ENCODE data around the gene PLEKHA6. TPM values are rescaled to one million over a fixed set of nuclear protein-coding genes. Genes with fewer than 3 reads are reported as not detected.

Gene PLEKHA6
- total RNA-seq, 1 experiment from 2014 or later = 2.1 TPM

GRCh38 chr1:204216236-204216635 lies 143.5 kb downstream of the PLEKHA6 start:
- no peaks in the 10 kb centered on the region for H3K79me2 ChIP-seq (ENCODE audit: insufficient read depth, low read length)
- H3K27me3 ChIP-seq (ENCODE audit: insufficient read depth, low read length) = no peaks in the 10 kb centered on the region
- H3K4me3 Mint-ChIP-seq = no peak overlapping the region
- no peak overlapping the region for H3K9ac ChIP-seq (ENCODE audit: extremely low read depth, insufficient read length, low read length)
- H3K36me3 Mint-ChIP-seq (ENCODE audit: insufficient read depth in 1 of 3, low read depth in 3 of 3) = no peaks in the 10 kb centered on the region; a peak in 1 of 7 replicates
- no peak for DNase-seq
- H2BK120ac ChIP-seq (ENCODE audit: low read depth, low read length, poor library complexity, severe bottlenecking) = no peak overlapping the region
- WGBS (ENCODE audit: extremely low coverage, insufficient read length, low lambda C conversion rate) = no CpG with 5 or more reads among the region's 4 CpGs
- peaks cover 11% of the 10 kb centered on the region for H3K23me2 ChIP-seq (ENCODE audit: insufficient read length, low read depth, low read length, poor library complexity, severe bottlenecking)
- no peak overlapping the region for H2BK20ac ChIP-seq (ENCODE audit: low read depth, low read length, poor library complexity, severe bottlenecking)
- no peak overlapping the region for H3K14ac ChIP-seq (ENCODE audit: insufficient read depth, low read length)
- no peaks in the 10 kb centered on the region for H3K9me3 ChIP-seq (ENCODE audit: control insufficient read depth, low read depth, low read length)
- no peak overlapping the region for H3K23ac ChIP-seq (ENCODE audit: insufficient read length, low read depth, low read length)
- TF ChIP-seq CTCF (conservative IDR thresholded peaks at IDR 0.05) = no peak
- H2BK5ac ChIP-seq (ENCODE audit: insufficient read length, low read length) = no peak overlapping the region
- H3K79me1 ChIP-seq (ENCODE audit: insufficient read depth, low read depth, low read length, poor library complexity, severe bottlenecking) = no peaks in the 10 kb centered on the region
- peaks cover 6% of the 10 kb centered on the region for H3K27me3 Mint-ChIP-seq (ENCODE audit: low read depth)
- H3K9me3 Mint-ChIP-seq = no peaks in the 10 kb centered on the region
- H4K8ac ChIP-seq (replicated peaks; ENCODE audit: insufficient read length, low read depth, low read length) = no peak overlapping the region
- no peak overlapping the region for H3T11ph ChIP-seq (ENCODE audit: low read length)
- no peak overlapping the region for H3K4ac ChIP-seq (ENCODE audit: low read depth, low read length)
- no peak overlapping the region for H4K91ac ChIP-seq (ENCODE audit: insufficient read length, low read depth, low read length)
- no peak overlapping the region for H2BK15ac ChIP-seq (ENCODE audit: low read depth, low read length)
- H3K18ac ChIP-seq (ENCODE audit: insufficient read length, low read depth, low read length) = no peak overlapping the region
- H3K4me1 ChIP-seq (ENCODE audit: insufficient read depth, low read length) = peaks cover 3% of the 10 kb centered on the region; the same call in 1 of the 2 replicates
- H3K56ac ChIP-seq (ENCODE audit: insufficient read length, low read depth, low read length) = no peak overlapping the region
- no peak overlapping the region for H3K27ac Mint-ChIP-seq
- H3K4me1 Mint-ChIP-seq = peaks cover 8 to 11% of the 10 kb centered on the region in 2 experiments; a peak in 2 of 4 replicates
- no peak overlapping the region for H4K5ac ChIP-seq (ENCODE audit: insufficient read length, low read depth, low read length)
- no peak overlapping the region for H2AFZ ChIP-seq (ENCODE audit: low read length)
- no peak overlapping the region for H3K4me2 ChIP-seq (ENCODE audit: insufficient read depth, insufficient read length, low read length)
- no peak overlapping the region for H3K27ac ChIP-seq (ENCODE audit: insufficient read length, low read depth, low read length)
- H4K20me1 ChIP-seq (ENCODE audit: control insufficient read depth, insufficient read depth, insufficient read length) = no peaks in the 10 kb centered on the region
- no peak overlapping the region for H2BK12ac ChIP-seq (ENCODE audit: insufficient read length, low read depth, low read length)
- no peak overlapping the region for H2AK5ac ChIP-seq (ENCODE audit: insufficient read length, low read length)
